GM19455 (cell line): ENCODE data around the gene TMED10.

Experiments used
- ATAC-seq: cut with Tn5 transposase; IDR thresholded peaks from one replicate; pipeline ENCODE4 v1.9.1; 2021; ENCODE audit not compliant: unreplicated experiment

The TMED10 gene

DNA sequence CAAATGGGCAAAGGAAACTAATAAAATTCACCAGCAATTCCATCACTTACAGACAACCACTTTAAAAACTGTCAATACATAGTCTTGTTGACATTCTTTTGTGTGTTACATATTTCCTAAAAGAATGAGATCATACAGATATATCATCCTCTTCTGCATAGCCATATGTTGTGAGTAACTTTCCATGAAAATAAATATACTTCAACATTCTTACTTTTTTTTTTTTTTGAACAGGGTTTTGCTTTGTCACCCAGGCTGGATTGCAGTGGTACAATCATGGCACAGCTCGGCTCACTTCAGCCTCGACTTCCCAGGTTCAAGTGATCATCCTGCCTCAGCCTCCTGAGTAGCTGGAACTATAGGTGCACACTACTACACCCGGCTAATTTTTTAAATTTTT, 86.1 kb downstream of the TMED10 start:
- ATAC-seq, result no peak

DNA sequence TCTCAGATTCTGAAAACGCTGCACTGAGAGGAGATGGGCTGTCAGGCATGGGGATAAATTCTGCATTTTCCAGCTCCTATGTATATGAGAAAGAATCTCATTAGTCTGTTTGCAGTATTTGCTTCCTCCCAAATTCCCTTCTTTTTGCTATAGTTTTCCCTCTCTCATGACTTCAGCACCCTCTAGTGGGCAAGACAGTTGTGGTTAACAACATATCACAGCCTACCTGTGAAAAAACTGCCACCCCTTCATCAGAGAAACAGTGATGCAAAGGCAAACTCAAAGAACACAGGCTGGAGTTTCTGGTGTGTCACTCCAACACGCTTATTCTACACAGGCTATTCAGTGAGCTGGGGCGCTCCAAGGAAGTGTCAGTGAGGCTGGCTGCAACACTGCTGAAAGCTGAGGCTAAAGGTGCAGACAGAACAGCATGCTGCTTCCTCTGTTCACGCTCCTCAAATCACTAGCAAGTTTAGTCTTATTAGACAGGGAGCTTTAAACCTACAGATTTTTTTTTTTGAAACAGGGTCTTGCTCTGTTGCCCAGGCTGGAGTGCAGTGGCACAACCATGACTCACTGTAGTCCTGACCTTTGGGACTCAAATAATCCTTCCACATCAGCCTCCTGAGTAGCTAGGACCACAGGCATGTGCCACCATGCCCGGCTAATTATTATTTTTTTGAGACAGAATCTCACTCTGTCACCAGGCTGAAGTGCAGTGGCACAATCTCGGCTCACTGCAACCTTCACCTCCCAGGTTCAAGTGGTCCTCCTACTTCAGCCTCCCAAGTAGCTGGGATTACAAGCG, 87.6 kb downstream of the TMED10 start:
- no peak for ATAC-seq

GRCh38 chr14:75088153-75088552, 88.3 kb downstream of the TMED10 start:
- no peak for ATAC-seq

DNA sequence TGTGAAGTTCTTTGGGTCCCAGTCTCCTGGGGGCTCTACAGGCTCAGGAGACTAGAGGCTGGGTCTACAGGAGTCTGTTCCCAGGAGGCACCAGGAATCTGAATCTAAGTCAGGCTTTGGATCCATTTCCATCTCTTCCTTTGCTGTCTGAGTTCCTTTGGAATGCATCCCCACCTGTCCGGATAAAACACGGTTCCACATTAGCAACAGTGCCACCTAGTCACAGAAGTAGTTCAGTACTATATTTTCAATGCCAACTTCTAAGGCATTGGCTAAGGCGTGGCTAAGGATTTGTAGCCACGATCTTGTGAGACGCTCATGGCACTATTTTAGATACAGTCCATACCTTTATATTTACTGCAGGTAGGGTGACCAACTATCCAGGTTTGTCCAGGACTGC, 91.9 kb downstream of the TMED10 start:
- no peak for ATAC-seq

DNA sequence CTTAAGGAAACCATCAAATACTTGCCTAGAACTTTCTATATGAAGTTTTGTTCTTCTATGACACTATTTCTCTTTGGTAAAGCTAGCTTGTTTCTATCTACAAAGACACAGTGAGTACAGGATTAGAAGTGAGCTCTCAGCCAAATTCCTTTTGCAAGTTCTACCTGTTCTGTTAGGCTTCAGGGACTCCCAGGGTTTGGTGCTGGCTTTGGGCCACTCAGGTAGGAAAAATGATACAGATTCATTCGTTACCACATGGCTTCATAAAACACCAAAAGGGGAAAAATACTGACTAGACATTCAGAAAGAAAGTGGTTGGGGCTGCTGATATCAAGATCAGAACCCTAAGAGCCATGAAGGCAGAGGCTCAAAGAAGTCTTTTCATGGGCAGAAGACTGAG, 93.1 kb downstream of the TMED10 start:
- no peak for ATAC-seq

- no peak for ATAC-seq
Observed at GRCh38 chr14:75081660-75082229, 94.7 kb downstream of the TMED10 start.
